MCF 10A (cell line): ENCODE results near the gene TAOK2. TPM values are rescaled to one million over a fixed set of nuclear protein-coding genes. Genes with fewer than 3 reads are reported as not detected.

ENCODE experiments used
- BruUV-seq: library from RNA; stranded (reverse); fragments of 400-500 nt; replicated peaks from 2 replicates; lab custom pipeline; 2021; lab: Mats Ljungman, UMichigan
- CTCF ChIA-PET: fragments of 300-600 bp; sonication (Branson Sonifier 250); formaldehyde crosslinking; extraction: SDS; loops from one replicate; lab custom pipeline; 2021; ENCODE audit warnings: antibody characterized with exemption, inconsistent platforms; lab: Yijun Ruan, JAX
- POLR2A ChIA-PET: fragments of 300-600, 350-650 bp; sonication (Branson Sonifier 250); formaldehyde crosslinking; extraction: SDS; loops from one replicate; lab custom pipeline; 2020; ENCODE audit warnings: antibody characterized with exemption, inconsistent platforms; lab: Yijun Ruan, JAX
- DNase-seq: peaks from one replicate; pipeline ENCODE4 v3.0.0-alpha.2; 2018; ENCODE audit not compliant: unreplicated experiment
- H3K27ac Mint-ChIP-seq: one replicate; pipeline ENCODE4 v1.8.0; 2022; ENCODE audit warnings: mild to moderate bottlenecking, low read depth, mixed read lengths; ENCODE audit not compliant: unreplicated experiment
- H3K27me3 Mint-ChIP-seq: one replicate; pipeline ENCODE4 v1.8.0; 2022; ENCODE audit warnings: mixed read lengths; ENCODE audit not compliant: insufficient read depth, unreplicated experiment
- H3K36me3 Mint-ChIP-seq: one replicate; pipeline ENCODE4 v1.8.0; 2022; ENCODE audit warnings: mild to moderate bottlenecking, moderate library complexity, mixed read lengths; ENCODE audit not compliant: insufficient read depth, unreplicated experiment
- H3K4me1 Mint-ChIP-seq: one replicate; pipeline ENCODE4 v1.8.0; 2022; ENCODE audit warnings: mixed read lengths; ENCODE audit not compliant: insufficient read depth, unreplicated experiment
- H3K4me3 Mint-ChIP-seq: one replicate; pipeline ENCODE4 v1.8.0; 2022; ENCODE audit warnings: mild to moderate bottlenecking, moderate library complexity, mixed read lengths; ENCODE audit not compliant: unreplicated experiment
- H3K9me3 Mint-ChIP-seq: one replicate; pipeline ENCODE4 v1.8.0; 2022; ENCODE audit warnings: mixed read lengths; ENCODE audit not compliant: unreplicated experiment
- CTCF ChIP-seq: fragments of 200-600 bp; IDR thresholded peaks from one replicate; pipeline ENCODE4 v1.8.0; 2022; ENCODE audit warnings: antibody characterized with exemption, mild to moderate bottlenecking; ENCODE audit not compliant: unreplicated experiment
- intact Hi-C: fragments of 100-400 bp; cut with micrococcal nuclease; formaldehyde crosslinking; loops from 2 replicates; pipeline ENCODE4 v1.14.1; 2022
- total RNA-seq: library from RNA; stranded (reverse); gene quantifications from 2 replicates; pipeline ENCODE4 v1.2.3, GENCODE V29; 2022

The TAOK2 gene
- total RNA-seq, 1 experiment from 2014 or later: 29.3 TPM

GRCh38 chr16:29992344-29992967 is 18.8 kb downstream of the TAOK2 start:
- POLR2A ChIA-PET: interaction anchor here (1.0 to 5.0 kb wide), 3 partner anchors 12 to 31 kb away, joined by 3 to 72 read pairs (median 3); partner anchors contain the start of gene TAOK2
- intact Hi-C loops: no loop called here
- TF ChIP-seq CTCF: no peak
- DNase-seq: no peak
- CTCF ChIA-PET: interaction anchor here (0.6 to 1.1 kb wide), 5 partner anchors 10 to 292 kb away, joined by 3 to 4 read pairs (median 3); no protein-coding TSS in a partner anchor
- BruUV-seq: no TSS peak
- Mint-ChIP-seq H3K4me3 (no peak overlapping the region), H3K4me1 (peaks cover 11% of the 10 kb centered on the region), H3K27ac (no peak overlapping the region), H3K27me3 (no peaks in the 10 kb centered on the region), H3K9me3 (no peaks in the 10 kb centered on the region), H3K36me3 (peaks cover 35% of the 10 kb centered on the region)

DNA sequence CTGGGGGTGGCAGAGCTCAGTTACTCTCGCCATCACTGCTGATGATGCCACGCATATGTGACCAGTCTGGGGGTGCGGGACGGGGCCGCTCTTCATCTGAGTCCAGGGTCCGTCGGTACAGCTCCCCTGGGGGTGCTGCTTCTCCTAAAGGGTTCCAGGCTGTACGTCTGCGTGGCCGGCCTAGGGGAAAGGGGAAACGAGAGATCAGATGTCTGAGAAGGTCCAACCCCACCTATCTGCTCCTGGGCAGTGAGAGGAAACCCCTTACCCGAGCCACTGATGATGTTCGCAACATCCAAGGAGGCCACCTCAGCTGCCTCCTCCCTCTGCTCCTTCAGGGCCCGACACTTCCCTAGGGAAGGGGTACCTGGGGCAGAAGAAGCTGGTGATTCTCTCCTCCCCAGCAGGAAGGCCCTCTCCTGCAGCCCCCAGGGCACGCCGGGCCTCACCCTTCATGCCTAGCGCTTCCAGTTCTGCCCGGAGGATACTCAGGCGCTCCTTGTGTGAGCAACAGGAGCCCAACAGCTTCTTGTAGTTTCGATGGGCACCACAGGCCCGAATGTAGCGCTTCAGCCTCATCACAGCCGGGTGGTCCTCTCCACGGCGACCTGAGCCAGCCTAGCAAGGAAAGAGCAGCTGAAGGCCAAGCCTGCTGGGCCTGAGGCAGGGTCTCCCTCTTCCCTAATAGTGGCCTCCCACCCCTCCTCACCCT is 19.7 kb downstream of the TAOK2 start:
- intact Hi-C loops: no loop called here
- TF ChIP-seq CTCF: no peak
- peak overlapping the region; percentile 61 for H3K27ac Mint-ChIP-seq
- H3K36me3 Mint-ChIP-seq: peaks cover 41% of the 10 kb centered on the region
- H3K4me3 Mint-ChIP-seq: no peak overlapping the region
- POLR2A ChIA-PET: interaction anchor here (0.5 to 5.0 kb wide), 10 partner anchors 8 to 177 kb away, joined by 3 to 72 read pairs (median 3); partner anchors contain the start of genes KCTD13, PAGR1 and TAOK2
- CTCF ChIA-PET: interaction anchor here (0.6 to 1.0 kb wide), 8 partner anchors 10 to 270 kb away, joined by 3 to 6 read pairs (median 3); no protein-coding TSS in a partner anchor
- H3K27me3 Mint-ChIP-seq: no peaks in the 10 kb centered on the region
- DNase-seq: no peak
- H3K4me1 Mint-ChIP-seq: peaks cover 11% of the 10 kb centered on the region
- H3K9me3 Mint-ChIP-seq: no peaks in the 10 kb centered on the region
- no TSS peak for BruUV-seq

DNA sequence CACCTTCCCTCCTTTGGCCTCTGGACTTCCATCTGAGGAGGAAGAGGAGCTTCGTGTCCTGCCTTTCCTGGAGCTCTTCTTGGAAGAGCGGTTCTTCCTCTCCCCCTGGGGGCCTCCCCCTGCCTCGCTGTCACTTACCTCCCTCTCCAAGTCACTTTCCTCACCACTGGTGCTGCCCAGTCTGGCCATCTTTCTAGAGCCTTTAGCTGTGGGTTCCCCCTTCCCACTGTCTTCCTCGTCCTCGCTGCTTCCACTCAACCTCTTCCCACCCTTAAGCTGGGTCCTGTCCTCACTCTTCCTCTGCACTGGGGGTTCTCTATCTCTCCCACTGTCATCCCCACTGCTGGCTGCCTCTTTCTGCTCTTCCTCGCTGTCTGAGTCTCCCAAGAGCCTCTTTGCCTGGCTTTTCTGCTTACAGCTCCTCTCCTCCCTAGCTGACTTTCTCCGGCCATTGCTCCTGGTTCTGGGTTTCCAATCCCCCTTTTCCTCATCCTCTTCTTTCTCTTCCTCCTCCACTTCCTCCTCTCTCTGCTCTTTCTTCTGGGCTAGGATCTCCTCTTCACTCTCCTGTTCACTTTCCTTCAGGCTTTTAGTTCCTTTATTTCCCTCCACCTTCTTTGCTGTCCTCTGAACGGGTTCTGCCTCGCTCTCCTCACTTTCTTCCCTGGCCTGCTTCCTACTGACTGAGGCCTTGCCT is 20.4 kb downstream of the TAOK2 start:
- CTCF ChIA-PET: interaction anchor here (0.6 to 1.0 kb wide), 6 partner anchors 9 to 271 kb away, joined by 3 to 6 read pairs (median 3); no protein-coding TSS in a partner anchor
- POLR2A ChIA-PET: interaction anchor here (0.5 to 5.0 kb wide), 17 partner anchors 8 to 189 kb away, joined by 3 to 72 read pairs (median 6); partner anchors contain the start of genes ASPHD1, CDIPT, KCTD13 and SEZ6L2
- H3K4me3 Mint-ChIP-seq: peak overlapping the region; percentile 98
- intact Hi-C loops: no loop called here
- TSS peak; percentile 58 for BruUV-seq
- H3K4me1 Mint-ChIP-seq: peaks cover 11% of the 10 kb centered on the region
- peaks cover 44% of the 10 kb centered on the region for H3K36me3 Mint-ChIP-seq
- no peaks in the 10 kb centered on the region for H3K9me3 Mint-ChIP-seq
- H3K27ac Mint-ChIP-seq: peak overlapping the region; percentile 61
- no peaks in the 10 kb centered on the region for H3K27me3 Mint-ChIP-seq
- DNase-seq: no peak
- no peak for TF ChIP-seq CTCF
